Thyroid gland (tissue), 4 donors: Measurements from ENCODE around the gene CALB2.

Source experiments
- CTCF ChIP-seq, 6 experiments: fragments of 200-600 bp in 3 of 6; fragments of 450-650 bp in 3 of 6; sonication (generic) in 3 of 6; IDR thresholded peaks; one replicate each; pipeline ENCODE4 v1.5.1; 2016 to 2019; ENCODE audit warnings: antibody characterized with exemption in 6 of 6, mild to moderate bottlenecking in 2 of 6, inconsistent platforms in 1 of 6, moderate library complexity in 1 of 6
- POLR2A ChIP-seq, 2 donors: fragments of 450-650 bp; IDR thresholded peaks; one replicate each; pipeline ENCODE4 v1.6.1; 2017; ENCODE audit warnings: antibody characterized with exemption in 2 of 2, mild to moderate bottlenecking in 2 of 2, moderate library complexity in 1 of 2

- TF ChIP-seq POLR2A (IDR thresholded peaks at IDR 0.05) (no peak), CTCF (IDR thresholded peaks at IDR 0.05) (no peak)
These were observed 67.8 kb downstream of the CALB2 start for GRCh38 chr16:71426069-71426879.
